ENCODE results near the gene CXXC5.
"Not testable (repeated sequence)": the region's sequence is repeated elsewhere in the genome, so short reads cannot be mapped to it uniquely, and the experiment has no call there.

Gene CXXC5

GRCh38 chr5:139707445-139708003 lies 59.4 kb downstream of the CXXC5 start:
- in situ Hi-C loops (cut with MboI; ENCODE audit: low sequenced_read_pairs) = no loop called here

GRCh38 chr5:139708434-139708861 lies 60.3 kb downstream of the CXXC5 start:
- in situ Hi-C loops (cut with MboI; ENCODE audit: low sequenced_read_pairs) = no loop called here

- in situ Hi-C loops (cut with MboI; ENCODE audit: low sequenced_read_pairs) = no loop called here
Observed at GRCh38 chr5:139708877-139709581, 60.9 kb downstream of the CXXC5 start.

- in situ Hi-C loops (cut with MboI; ENCODE audit: low sequenced_read_pairs) = no loop called here
Observed at GRCh38 chr5:139709582-139710318, 61.6 kb downstream of the CXXC5 start.

GRCh38 chr5:139710319-139711066 lies 62.3 kb downstream of the CXXC5 start:
- in situ Hi-C loops (cut with MboI; ENCODE audit: low sequenced_read_pairs) = no loop called here

- in situ Hi-C loops (cut with MboI; ENCODE audit: low sequenced_read_pairs) = no loop called here
Observed at GRCh38 chr5:139711067-139711905, 63.1 kb downstream of the CXXC5 start.

GRCh38 chr5:139711906-139712224 lies 63.7 kb downstream of the CXXC5 start:
- in situ Hi-C loops (cut with MboI; ENCODE audit: low sequenced_read_pairs) = no loop called here

GRCh38 chr5:139712412-139712811 lies 64.3 kb downstream of the CXXC5 start:
- in situ Hi-C loops (cut with MboI; ENCODE audit: low sequenced_read_pairs) = no loop called here

GRCh38 chr5:139713898-139714297 lies 65.7 kb downstream of the CXXC5 start:
- in situ Hi-C loops (cut with MboI; ENCODE audit: low sequenced_read_pairs) = not testable (repeated sequence)

GRCh38 chr5:139717221-139717620 lies 69.1 kb downstream of the CXXC5 start:
- in situ Hi-C loops (cut with MboI; ENCODE audit: low sequenced_read_pairs) = no loop called here

GRCh38 chr5:139718403-139718802 lies 70.3 kb downstream of the CXXC5 start:
- in situ Hi-C loops (cut with MboI; ENCODE audit: low sequenced_read_pairs) = not testable (repeated sequence)

- in situ Hi-C loops (cut with MboI; ENCODE audit: low sequenced_read_pairs) = not testable (repeated sequence)
Observed at GRCh38 chr5:139719970-139720369, 71.8 kb downstream of the CXXC5 start.

GRCh38 chr5:139723986-139724587 lies 75.9 kb downstream of the CXXC5 start:
- in situ Hi-C loops (cut with MboI; ENCODE audit: low sequenced_read_pairs) = no loop called here

GRCh38 chr5:139725073-139725830 lies 77.1 kb downstream of the CXXC5 start:
- in situ Hi-C loops (cut with MboI; ENCODE audit: low sequenced_read_pairs) = no loop called here

- in situ Hi-C loops (cut with MboI; ENCODE audit: low sequenced_read_pairs) = no loop called here
Observed at GRCh38 chr5:139726248-139726647, 78.1 kb downstream of the CXXC5 start.

GRCh38 chr5:139727615-139728014 lies 79.5 kb downstream of the CXXC5 start:
- in situ Hi-C loops (cut with MboI; ENCODE audit: low sequenced_read_pairs) = not testable (repeated sequence)

GRCh38 chr5:139731281-139731680 lies 83.1 kb downstream of the CXXC5 start:
- in situ Hi-C loops (cut with MboI; ENCODE audit: low sequenced_read_pairs) = no loop called here

GRCh38 chr5:139732019-139732418 lies 83.9 kb downstream of the CXXC5 start:
- in situ Hi-C loops (cut with MboI; ENCODE audit: low sequenced_read_pairs) = no loop called here

GRCh38 chr5:139733010-139733688 lies 85.0 kb downstream of the CXXC5 start:
- in situ Hi-C loops (cut with MboI; ENCODE audit: low sequenced_read_pairs) = no loop called here

All from HL-60/S4 treated with retinoic acid at 250 ng/mL for 4 days and 3 days (cell line).